Measurements from ENCODE around the gene SMIM45.

The SMIM45 gene

DNA sequence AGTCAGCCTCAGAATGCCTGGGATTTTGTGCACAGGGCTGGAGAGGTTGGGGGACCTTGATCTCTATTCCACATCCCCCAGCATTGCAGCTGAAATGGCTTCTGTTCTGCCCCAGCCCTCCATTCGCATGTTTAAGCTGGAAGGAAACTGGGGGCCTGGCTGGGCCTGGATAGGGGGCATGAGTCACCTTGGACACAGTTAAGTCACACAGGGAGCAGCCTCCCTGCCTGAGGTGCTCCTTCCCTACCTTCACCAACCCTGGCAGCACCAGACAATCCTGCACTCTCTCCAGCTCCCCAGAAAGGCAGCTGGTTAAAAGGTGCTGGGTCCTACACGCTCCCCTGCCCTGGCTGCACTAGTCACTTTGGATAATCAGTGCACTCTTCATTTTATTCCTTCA, 763 bp downstream of the SMIM45 start:
- Histone ChIP-seq H2BK20ac (ENCODE audit: low read length) (no peak overlapping the region), H4K91ac (replicated peaks; ENCODE audit: insufficient read length, low read length) (peak overlapping the region; percentile 31), H3K27ac (ENCODE audit: low read depth, low read length) (no peak overlapping the region), H3K4me3 (ENCODE audit: extremely low read depth in 1 of 4, insufficient read depth in 2 of 4, low read depth in 3 of 4, low read length in 4 of 4) (no peak overlapping the region), H3K79me2 (ENCODE audit: control insufficient read depth in 1 of 2, insufficient read depth in 2 of 2, low read length in 2 of 2) (no peaks in the 10 kb centered on the region), H3K4me1 (replicated peaks in 1 of 4; ENCODE audit: control insufficient read depth in 3 of 4, insufficient read depth in 4 of 4, low read length in 3 of 4) (peaks cover 2 to 14% (median 5%) of the 10 kb centered on the region in 4 experiments; a peak in 6 of 7 replicates), H3K4me2 (ENCODE audit: insufficient read depth in 1 of 2, low read depth in 2 of 2, low read length in 2 of 2) (no peak overlapping the region), H4K20me1 (replicated peaks in 1 of 2; ENCODE audit: control insufficient read depth in 1 of 2, insufficient read depth in 2 of 2, low read length in 2 of 2) (peaks cover 0 to 2% of the 10 kb centered on the region in 2 experiments), H2BK15ac (ENCODE audit: low read length) (no peak overlapping the region; the same call in 1 of the 2 replicates), H3K23ac (ENCODE audit: insufficient read length) (no peak overlapping the region), H3K23me2 (ENCODE audit: low read depth, low read length) (0 out of 2 replicates have a peak, but pooled peaks cover 1% of the 10 kb centered on the region), H3K18ac (ENCODE audit: extremely low read depth, low read length) (no peak overlapping the region; the same call in 1 of the 2 replicates), H3K9me3 (ENCODE audit: insufficient read depth in 2 of 2, low read depth in 1 of 2, low read length in 1 of 2) (no peaks in the 10 kb centered on the region), H3K36me3 (ENCODE audit: control insufficient read depth in 2 of 4, insufficient read depth in 4 of 4, low read length in 3 of 4) (no peaks in the 10 kb centered on the region), H3K9ac (replicated peaks in 1 of 4; ENCODE audit: extremely low read depth in 1 of 4, low read depth in 3 of 4, low read length in 3 of 4) (no peak overlapping the region), H2BK120ac (replicated peaks; ENCODE audit: low read depth, low read length) (no peak overlapping the region), H2BK5ac (ENCODE audit: low read depth, low read length) (no peak overlapping the region), H4K8ac (ENCODE audit: extremely low read depth, insufficient read depth, low read length) (peak overlapping the region; percentile 53), H3K56ac (replicated peaks; ENCODE audit: insufficient read length, low read depth, low read length) (no peak overlapping the region), H2AFZ (ENCODE audit: low read length) (no peak overlapping the region), H4K5ac (ENCODE audit: insufficient read length, low read depth, low read length) (no peak overlapping the region), H3K79me1 (ENCODE audit: low read depth, low read length) (no peaks in the 10 kb centered on the region), H3K27me3 (replicated peaks in 1 of 4; ENCODE audit: control insufficient read depth in 3 of 4, extremely low read depth in 1 of 4, insufficient read depth in 3 of 4, low read length in 3 of 4) (no peaks in the 10 kb centered on the region), H3K4ac (replicated peaks; ENCODE audit: insufficient read length, low read depth, low read length) (no peak overlapping the region), H3K14ac (ENCODE audit: insufficient read length) (no peak overlapping the region), H2BK12ac (ENCODE audit: low read depth, low read length) (peak overlapping the region; percentile 20; the same call in 1 of the 2 replicates), H2AK5ac (ENCODE audit: low read depth, low read length) (no peak overlapping the region; the same call in 1 of the 2 replicates)
- DNase-seq (ENCODE audit: low read depth in 1 of 2, low spot score in 2 of 2), result no peak
- POLR2A ChIA-PET (ENCODE audit: partially characterized antibody), result interaction anchor here (1.2 to 1.9 kb wide), 2 partner anchors 14 to 33 kb away, joined by 4 to 5 read pairs; no protein-coding TSS in a partner anchor
- WGBS, 2 experiments (ENCODE audit: extremely low coverage in 1 of 2, insufficient coverage in 1 of 2, insufficient read length in 1 of 2, insufficient replicate concordance in 2 of 2, low coverage in 1 of 2, low lambda C conversion rate in 2 of 2, missing lambda C conversion rate in 1 of 2), result 84% methylated on average over 2 of the region's 2 CpGs; no CpG with 5 or more reads in 1 of the 2 experiments
- FAIRE-seq, result no peak
- CTCF ChIA-PET (ENCODE audit: partially characterized antibody), result interaction anchor here (0.6 to 2.4 kb wide), 9 partner anchors 12 to 213 kb away, joined by 3 to 10 read pairs (median 4); partner anchors contain the start of gene TNFRSF13C
- TF ChIP-seq ZNF274 (IDR thresholded peaks at IDR 0.05; ENCODE audit: borderline replicate concordance, extremely low read depth, low read length) (no peak), ASH2L (IDR thresholded peaks at IDR 0.05; ENCODE audit: low read length) (no peak), KDM5A (IDR thresholded peaks at IDR 0.05; ENCODE audit: low read length) (no peak), RAD21 (IDR thresholded peaks at IDR 0.05 in 1 of 2, conservative IDR thresholded peaks at IDR 0.05 in 1 of 2; ENCODE audit: low read depth in 2 of 2, low read length in 2 of 2) (no peak), RNF2 (IDR thresholded peaks at IDR 0.05; ENCODE audit: borderline replicate concordance, low read depth, low read length, missing control alignments, poor library complexity, severe bottlenecking) (no peak), CBX5 (IDR thresholded peaks at IDR 0.05; ENCODE audit: low read depth, low read length) (no peak), RFX5 (IDR thresholded peaks at IDR 0.05; ENCODE audit: borderline replicate concordance, low read depth, low read length) (no peak), FOSL1 (IDR thresholded peaks at IDR 0.05; ENCODE audit: insufficient read depth, low read depth, low read length) (no peak)
- TF ChIP-seq, protein P1, sequence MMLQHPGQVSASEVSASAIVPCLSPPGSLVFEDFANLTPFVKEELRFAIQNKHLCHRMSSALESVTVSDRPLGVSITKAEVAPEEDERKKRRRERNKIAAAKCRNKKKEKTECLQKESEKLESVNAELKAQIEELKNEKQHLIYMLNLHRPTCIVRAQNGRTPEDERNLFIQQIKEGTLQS (IDR thresholded peaks at IDR 0.05; ENCODE audit: insufficient read depth, low read depth, low read length), result no peak
- TF ChIP-seq, protein P2, sequence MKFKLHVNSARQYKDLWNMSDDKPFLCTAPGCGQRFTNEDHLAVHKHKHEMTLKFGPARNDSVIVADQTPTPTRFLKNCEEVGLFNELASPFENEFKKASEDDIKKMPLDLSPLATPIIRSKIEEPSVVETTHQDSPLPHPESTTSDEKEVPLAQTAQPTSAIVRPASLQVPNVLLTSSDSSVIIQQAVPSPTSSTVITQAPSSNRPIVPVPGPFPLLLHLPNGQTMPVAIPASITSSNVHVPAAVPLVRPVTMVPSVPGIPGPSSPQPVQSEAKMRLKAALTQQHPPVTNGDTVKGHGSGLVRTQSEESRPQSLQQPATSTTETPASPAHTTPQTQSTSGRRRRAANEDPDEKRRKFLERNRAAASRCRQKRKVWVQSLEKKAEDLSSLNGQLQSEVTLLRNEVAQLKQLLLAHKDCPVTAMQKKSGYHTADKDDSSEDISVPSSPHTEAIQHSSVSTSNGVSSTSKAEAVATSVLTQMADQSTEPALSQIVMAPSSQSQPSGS (IDR thresholded peaks at IDR 0.05; ENCODE audit: low read length), result no peak

Data from H1 (cell line).